Heart left ventricle (tissue), 13 donors: ENCODE measurements around the gene DPP9.

Experiments used
- POLR2A ChIP-seq, 2 donors: fragments of 450-650 bp; IDR thresholded peaks; one replicate each; pipeline ENCODE4 v1.6.1; 2017; ENCODE audit warnings: antibody characterized with exemption in 2 of 2, mild to moderate bottlenecking in 2 of 2, moderate library complexity in 2 of 2
- TF ChIP-seq, protein P1 (sequence below), 12 donors: fragments of 200-600 bp; sonication (generic) in 4 of 12; IDR thresholded peaks; one replicate each; pipeline versions ENCODE4 v1.5.0 to v1.8.0; 2018 to 2022; ENCODE audit warnings: antibody characterized with exemption in 12 of 12, mild to moderate bottlenecking in 5 of 12
- donor health status: ischemic (EF 13 %, LVEDD 7.1; RV severe dilation, severe dysfunction).
- donor health status: DM: no; HTN: yes; CAD: no.
- donor health status: DM: no; HTN: no; CAD: no.
- donor health status: ischemic (EF 25% LVEDD 6.9; RV normal size, moderate dysfunction).
- donor health status: ischemic (EF 25% LVEDD 5.7; RV mildly dilated, moderate dysfunction).
- donor health status: ischemic (EF 35%, LVEDD 5.7; RV mildly dilated, moderate dysfunction).
- donor health status: nonischemic (EF 11% LVEDD 7.7; RV severe dilation, severe dysfunction).
- donor health status: DM: yes; HTN: yes; CAD: no.
- donor health status: PGD.
- donor health status: ischemic (EF 29% LVEDD 5.4; RV normal size, mild dysfunction).
- donor health status: nonischemic (EF 23%, LVEDD 6.1; RV moderate dilation, normal function).

DNA sequence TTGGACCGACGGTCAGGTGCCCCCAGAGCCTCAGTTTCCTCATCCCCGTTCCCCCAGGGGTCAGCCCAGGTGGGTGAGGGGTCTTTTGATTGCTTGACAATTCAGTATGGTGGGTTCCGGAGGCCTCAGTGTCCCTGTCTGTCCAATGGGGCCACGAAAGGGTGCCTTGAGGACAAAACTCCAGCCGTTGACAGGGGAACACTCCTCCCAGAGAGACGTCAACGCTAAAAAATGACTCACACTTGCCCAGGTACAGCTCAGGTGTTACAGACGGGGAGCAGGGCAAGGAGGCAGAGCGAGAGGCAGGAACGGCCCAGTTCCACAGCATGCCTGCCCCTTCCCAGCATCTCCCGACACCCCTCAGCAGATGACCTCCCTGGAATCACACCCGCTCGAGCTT is 82.5 kb downstream of the DPP9 start:
- TF ChIP-seq, protein P1, sequence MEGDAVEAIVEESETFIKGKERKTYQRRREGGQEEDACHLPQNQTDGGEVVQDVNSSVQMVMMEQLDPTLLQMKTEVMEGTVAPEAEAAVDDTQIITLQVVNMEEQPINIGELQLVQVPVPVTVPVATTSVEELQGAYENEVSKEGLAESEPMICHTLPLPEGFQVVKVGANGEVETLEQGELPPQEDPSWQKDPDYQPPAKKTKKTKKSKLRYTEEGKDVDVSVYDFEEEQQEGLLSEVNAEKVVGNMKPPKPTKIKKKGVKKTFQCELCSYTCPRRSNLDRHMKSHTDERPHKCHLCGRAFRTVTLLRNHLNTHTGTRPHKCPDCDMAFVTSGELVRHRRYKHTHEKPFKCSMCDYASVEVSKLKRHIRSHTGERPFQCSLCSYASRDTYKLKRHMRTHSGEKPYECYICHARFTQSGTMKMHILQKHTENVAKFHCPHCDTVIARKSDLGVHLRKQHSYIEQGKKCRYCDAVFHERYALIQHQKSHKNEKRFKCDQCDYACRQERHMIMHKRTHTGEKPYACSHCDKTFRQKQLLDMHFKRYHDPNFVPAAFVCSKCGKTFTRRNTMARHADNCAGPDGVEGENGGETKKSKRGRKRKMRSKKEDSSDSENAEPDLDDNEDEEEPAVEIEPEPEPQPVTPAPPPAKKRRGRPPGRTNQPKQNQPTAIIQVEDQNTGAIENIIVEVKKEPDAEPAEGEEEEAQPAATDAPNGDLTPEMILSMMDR (IDR thresholded peaks at IDR 0.05): no peak
- TF ChIP-seq POLR2A (IDR thresholded peaks at IDR 0.05): no peak
